H1 (cell line): ENCODE results near the gene C2orf78. TPM values are rescaled to one million over a fixed set of nuclear protein-coding genes. Genes with fewer than 3 reads are reported as not detected.

Experiments used
- CTCF ChIA-PET: fragments of 300-600 bp; sonication (Branson Sonifier 250); formaldehyde crosslinking; loops from one replicate; lab custom pipeline; 2021; ENCODE audit not compliant: partially characterized antibody; lab: Charles Lee
- POLR2A ChIA-PET: fragments of 300-600 bp; sonication (Branson Sonifier 250); formaldehyde crosslinking; loops from one replicate; lab custom pipeline; 2021; ENCODE audit warnings: inconsistent platforms; ENCODE audit not compliant: partially characterized antibody; lab: Charles Lee
- DNase-seq, 2 experiments: peaks; one replicate each; pipeline versions ENCODE4 v3.0.0 to v3.0.0-alpha.2; 2010 to 2022; ENCODE audit warnings: low spot score in 2 of 2, low read depth in 1 of 2, mixed read lengths in 1 of 2
- FAIRE-seq: peaks from 2 replicates; lab custom pipeline; 2011; peaks lifted over from hg19 to GRCh38; lab: Jason Lieb, UNC
- H2AFZ ChIP-seq: 2 replicates; pipeline ENCODE4 v1.8.1; 2012; ENCODE audit warnings: low read length, inconsistent platforms
- H2AK5ac ChIP-seq: 2 replicates; pipeline ENCODE4 v1.6.1; 2013; ENCODE audit warnings: low read depth, low read length
- H2BK120ac ChIP-seq: replicated peaks from 2 replicates; pipeline ENCODE3; 2013; ENCODE audit warnings: low read depth, low read length, inconsistent platforms
- H2BK12ac ChIP-seq: 2 replicates; pipeline ENCODE4 v1.6.1; 2013; ENCODE audit warnings: low read depth, low read length
- H2BK15ac ChIP-seq: 2 replicates; pipeline ENCODE4 v1.6.1; 2013; ENCODE audit warnings: low read length
- H2BK20ac ChIP-seq: 2 replicates; pipeline ENCODE4 v1.6.1; 2013; ENCODE audit warnings: low read length
- H2BK5ac ChIP-seq: 2 replicates; pipeline ENCODE4 v1.6.1; 2013; ENCODE audit warnings: low read depth, low read length
- H3K14ac ChIP-seq: 2 replicates; pipeline ENCODE4 v1.6.1; 2013; ENCODE audit warnings: inconsistent platforms; ENCODE audit not compliant: insufficient read length
- H3K18ac ChIP-seq: 2 replicates; pipeline ENCODE4 v1.6.1; 2013; ENCODE audit warnings: low read length; ENCODE audit errors: extremely low read depth
- H3K23ac ChIP-seq: 2 replicates; pipeline ENCODE4 v1.6.1; 2013; ENCODE audit warnings: inconsistent platforms; ENCODE audit not compliant: insufficient read length
- H3K23me2 ChIP-seq: 2 replicates; pipeline ENCODE4 v1.6.1; 2013; ENCODE audit warnings: low read depth, low read length
- H3K27ac ChIP-seq: 2 replicates; pipeline ENCODE4 v1.6.1; 2011; ENCODE audit warnings: low read depth, low read length, inconsistent platforms
- H3K27me3 ChIP-seq, 4 experiments: replicated peaks in 1 of 4; 1 replicate in 1 of 4; 2 replicates in 3 of 4; pipeline versions ENCODE4 v1.6.1 to v1.8.1; 2011 to 2013; ENCODE audit warnings: low read length in 3 of 4, mild to moderate bottlenecking in 3 of 4, inconsistent platforms in 2 of 4, mixed read lengths in 2 of 4, moderate library complexity in 1 of 4; ENCODE audit not compliant: control insufficient read depth in 3 of 4, insufficient read depth in 3 of 4; ENCODE audit errors: extremely low read depth in 1 of 4
- H3K36me3 ChIP-seq, 4 experiments: 2 replicates each; pipeline versions ENCODE4 v1.6.1 to v1.8.1; 2011 to 2013; ENCODE audit warnings: mild to moderate bottlenecking in 4 of 4, low read length in 3 of 4, moderate library complexity in 2 of 4, control low read depth in 1 of 4, inconsistent platforms in 1 of 4; ENCODE audit not compliant: insufficient read depth in 4 of 4, control insufficient read depth in 2 of 4
- H3K4ac ChIP-seq: replicated peaks from 2 replicates; pipeline ENCODE3; 2013; ENCODE audit warnings: low read length, low read depth, mixed read lengths, inconsistent platforms; ENCODE audit not compliant: insufficient read length
- H3K4me1 ChIP-seq, 4 experiments: replicated peaks in 1 of 4; 1 replicate in 1 of 4; 2 replicates in 3 of 4; pipeline versions ENCODE4 v1.6.1 to v1.8.1; 2011 to 2013; ENCODE audit warnings: low read length in 3 of 4, inconsistent platforms in 2 of 4, mixed read lengths in 1 of 4; ENCODE audit not compliant: insufficient read depth in 4 of 4, control insufficient read depth in 3 of 4
- H3K4me2 ChIP-seq, 2 experiments: 2 replicates each; pipeline versions ENCODE4 v1.6.1 to v1.8.1; 2011 to 2013; ENCODE audit warnings: low read depth in 2 of 2, low read length in 2 of 2, control low read depth in 1 of 2, inconsistent platforms in 1 of 2, mild to moderate bottlenecking in 1 of 2; ENCODE audit not compliant: insufficient read depth in 1 of 2
- H3K4me3 ChIP-seq, 4 experiments: fragments of 200-600, 300-600 bp in 1 of 4; sonication (generic), shearing (Covaris generic), sonication (Bioruptor Twin) in 1 of 4; 2 replicates each; pipeline versions ENCODE4 v1.5.1 to v1.8.1; 2011 to 2016; ENCODE audit warnings: low read length in 4 of 4, low read depth in 3 of 4, control low read depth in 2 of 4, inconsistent platforms in 2 of 4, mild to moderate bottlenecking in 2 of 4, mixed read lengths in 1 of 4, moderate library complexity in 1 of 4; ENCODE audit not compliant: insufficient read depth in 2 of 4; ENCODE audit errors: extremely low read depth in 1 of 4
- H3K56ac ChIP-seq: replicated peaks from 2 replicates; pipeline ENCODE3; 2013; ENCODE audit warnings: low read depth, mild to moderate bottlenecking, mixed read lengths, low read length, inconsistent platforms; ENCODE audit not compliant: insufficient read length
- H3K79me1 ChIP-seq: 2 replicates; pipeline ENCODE4 v1.6.1; 2013; ENCODE audit warnings: low read depth, low read length, control low read depth
- H3K79me2 ChIP-seq, 2 experiments: 2 replicates each; pipeline versions ENCODE4 v1.6.1 to v1.8.1; 2012 to 2013; ENCODE audit warnings: low read length in 2 of 2, mild to moderate bottlenecking in 2 of 2, inconsistent platforms in 1 of 2; ENCODE audit not compliant: insufficient read depth in 2 of 2, control insufficient read depth in 1 of 2
- H3K9ac ChIP-seq, 4 experiments: replicated peaks in 1 of 4; 1 replicate in 1 of 4; 2 replicates in 3 of 4; pipeline versions ENCODE4 v1.6.1 to v1.8.1; 2011 to 2013; ENCODE audit warnings: low read depth in 3 of 4, low read length in 3 of 4, control low read depth in 2 of 4, mild to moderate bottlenecking in 2 of 4, moderate library complexity in 2 of 4, inconsistent platforms in 1 of 4; ENCODE audit errors: extremely low read depth in 1 of 4
- H3K9me3 ChIP-seq, 2 experiments: 2 replicates each; pipeline versions ENCODE4 v1.6.1 to v1.8.1; 2012 to 2013; ENCODE audit warnings: mild to moderate bottlenecking in 2 of 2, moderate library complexity in 2 of 2, control low read depth in 1 of 2, inconsistent platforms in 1 of 2, low read depth in 1 of 2, low read length in 1 of 2, mixed read lengths in 1 of 2; ENCODE audit not compliant: insufficient read depth in 2 of 2
- H4K20me1 ChIP-seq, 2 experiments: replicated peaks in 1 of 2; 2 replicates each; pipeline versions ENCODE3 to v1.8.1; 2011 to 2013; ENCODE audit warnings: inconsistent platforms in 2 of 2, low read length in 2 of 2, mild to moderate bottlenecking in 1 of 2; ENCODE audit not compliant: insufficient read depth in 2 of 2, control insufficient read depth in 1 of 2
- H4K5ac ChIP-seq: 2 replicates; pipeline ENCODE4 v1.6.1; 2013; ENCODE audit warnings: low read length, low read depth, mixed read lengths, inconsistent platforms; ENCODE audit not compliant: insufficient read length
- H4K8ac ChIP-seq: 2 replicates; pipeline ENCODE4 v1.8.0; 2013; ENCODE audit warnings: mild to moderate bottlenecking, moderate library complexity, low read length, inconsistent platforms; ENCODE audit not compliant: insufficient read depth; ENCODE audit errors: extremely low read depth
- H4K91ac ChIP-seq: replicated peaks from 2 replicates; pipeline ENCODE3; 2013; ENCODE audit warnings: low read length, mixed read lengths, inconsistent platforms; ENCODE audit not compliant: insufficient read length
- CREB1 ChIP-seq: IDR thresholded peaks from 2 replicates; pipeline ENCODE4 v1.6.1; 2012; ENCODE audit warnings: inconsistent platforms
- EP300 ChIP-seq, 2 experiments: IDR thresholded peaks; 1 replicate in 1 of 2; 2 replicates in 1 of 2; pipeline ENCODE4 v1.6.1; 2011 to 2012; ENCODE audit warnings: low read depth in 2 of 2, low read length in 2 of 2, mild to moderate bottlenecking in 2 of 2, borderline replicate concordance in 1 of 2, inconsistent platforms in 1 of 2, moderate library complexity in 1 of 2
- RAD21 ChIP-seq, 2 experiments: IDR thresholded peaks in 1 of 2; conservative IDR thresholded peaks in 1 of 2; 2 replicates each; pipeline ENCODE4 v1.6.1; 2011; ENCODE audit warnings: low read depth in 2 of 2, low read length in 2 of 2, improper control_type of control experiment in 1 of 2, inconsistent platforms in 1 of 2, mild to moderate bottlenecking in 1 of 2, moderate library complexity in 1 of 2
- SIRT6 ChIP-seq: IDR thresholded peaks from one replicate; pipeline ENCODE4 v1.7.1; 2012; ENCODE audit warnings: low read length, inconsistent platforms
- WGBS, 2 experiments: shearing (Covaris generic) in 1 of 2; methylation state at CpG; one replicate each; pipeline versions ENCODE4 v1.1.6 to v1.1.7; 2013 to 2015; ENCODE audit warnings: low lambda C conversion rate in 2 of 2, mixed read lengths in 2 of 2, inconsistent platforms in 1 of 2, low coverage in 1 of 2, missing lambda C conversion rate in 1 of 2; ENCODE audit not compliant: insufficient replicate concordance in 2 of 2, insufficient coverage in 1 of 2, insufficient read length in 1 of 2; ENCODE audit errors: extremely low coverage in 1 of 2, missing lambda C conversion rate in 1 of 2; 5-methylcytosine and 5-hydroxymethylcytosine counted together
- polyA plus RNA-seq, 7 experiments: library from polyadenylated mRNA; depleted of rRNA in 3 of 7; stranded (reverse) in 5 of 7; unstranded in 2 of 7; fragments of >200 nt in 5 of 7; fragments of 200-250 nt in 2 of 7; gene quantifications; 1 replicate in 5 of 7; 2 replicates in 1 of 7; 4 replicates in 1 of 7; pipeline versions ENCODE4 v1.2.1 to v1.2.3, GENCODE V29; 2011 to 2013; ENCODE audit warnings: missing spikeins in 2 of 7, mixed read lengths in 2 of 7
- total RNA-seq: library from RNA; stranded (reverse); fragmentation: NEBNext Ultra II Directional; extraction: Animal tissue kit (Norgen Biotek cat#: 25700); gene quantifications from 2 replicates; pipeline ENCODE4 v1.2.1, GENCODE V29; 2021
- TF ChIP-seq, protein P1 (sequence below): IDR thresholded peaks from 2 replicates; pipeline ENCODE4 v1.6.1; 2012; ENCODE audit warnings: inconsistent platforms
- TF ChIP-seq, protein P2 (sequence below), 3 experiments: IDR thresholded peaks; 1 replicate in 2 of 3; 2 replicates in 1 of 3; pipeline versions ENCODE4 v1.5.1 to v1.6.1; 2011; ENCODE audit warnings: low read length in 3 of 3, mild to moderate bottlenecking in 3 of 3, inconsistent platforms in 2 of 3, low read depth in 1 of 3, moderate library complexity in 1 of 3; ENCODE audit not compliant: insufficient read depth in 1 of 3; ENCODE audit errors: control extremely low read depth in 1 of 3
- TF ChIP-seq, protein P3 (sequence below): IDR thresholded peaks from 2 replicates; pipeline ENCODE4 v1.6.1; 2011; ENCODE audit warnings: low read length, improper control_type of control experiment

C2orf78 gene
- total and polyA plus RNA-seq, 2 of the 8 experiments (the other 6 are each of a cell fraction or from before 2014, with no cell fraction given): 0.39 to 0.89 TPM

DNA sequence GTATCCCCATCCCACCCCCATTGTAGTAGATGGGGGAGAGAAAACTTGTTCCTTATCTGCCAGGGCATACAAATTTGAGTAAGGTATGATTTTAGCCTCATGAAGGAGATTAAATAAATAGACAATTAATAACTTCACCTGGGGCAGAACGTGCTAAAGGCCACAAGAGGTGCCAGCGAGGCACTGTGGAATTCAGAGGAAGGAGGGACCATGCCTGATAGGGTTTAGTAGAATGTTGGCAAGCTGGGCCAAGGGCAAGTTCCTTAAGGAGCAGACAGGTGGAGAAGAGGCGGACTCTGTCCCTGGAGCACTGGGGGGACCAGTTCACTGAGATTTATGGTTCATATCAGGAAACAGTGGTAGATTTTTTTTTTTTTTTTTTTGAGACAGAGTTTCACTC, 67.3 kb downstream of the C2orf78 start:
- ChIA-PET CTCF (interaction anchor here (0.6 to 1.7 kb wide), 9 partner anchors 10 to 705 kb away, joined by 3 to 4 read pairs (median 3); no protein-coding TSS in a partner anchor), POLR2A (interaction anchor here (1.3 kb wide), 1 partner anchor 10 kb away, joined by 3 read pairs; no protein-coding TSS in a partner anchor)

More for the DNA sequence above, 67.3 kb downstream of the C2orf78 start:
- H2AFZ ChIP-seq: no peak overlapping the region
- H2BK20ac ChIP-seq: no peak overlapping the region
- TF ChIP-seq RAD21 (IDR thresholded peaks at IDR 0.05 in 1 of 2, conservative IDR thresholded peaks at IDR 0.05 in 1 of 2; ENCODE audit: low read depth in 2 of 2, low read length in 2 of 2) (peak; percentile 46 to 48), CREB1 (no peak), SIRT6 (no peak), EP300 (IDR thresholded peaks at IDR 0.05; ENCODE audit: borderline replicate concordance in 1 of 2, low read depth in 2 of 2, low read length in 2 of 2) (no peak)
- TF ChIP-seq, protein P1, sequence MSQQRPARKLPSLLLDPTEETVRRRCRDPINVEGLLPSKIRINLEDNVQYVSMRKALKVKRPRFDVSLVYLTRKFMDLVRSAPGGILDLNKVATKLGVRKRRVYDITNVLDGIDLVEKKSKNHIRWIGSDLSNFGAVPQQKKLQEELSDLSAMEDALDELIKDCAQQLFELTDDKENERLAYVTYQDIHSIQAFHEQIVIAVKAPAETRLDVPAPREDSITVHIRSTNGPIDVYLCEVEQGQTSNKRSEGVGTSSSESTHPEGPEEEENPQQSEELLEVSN: no peak
- TF ChIP-seq, protein P2, sequence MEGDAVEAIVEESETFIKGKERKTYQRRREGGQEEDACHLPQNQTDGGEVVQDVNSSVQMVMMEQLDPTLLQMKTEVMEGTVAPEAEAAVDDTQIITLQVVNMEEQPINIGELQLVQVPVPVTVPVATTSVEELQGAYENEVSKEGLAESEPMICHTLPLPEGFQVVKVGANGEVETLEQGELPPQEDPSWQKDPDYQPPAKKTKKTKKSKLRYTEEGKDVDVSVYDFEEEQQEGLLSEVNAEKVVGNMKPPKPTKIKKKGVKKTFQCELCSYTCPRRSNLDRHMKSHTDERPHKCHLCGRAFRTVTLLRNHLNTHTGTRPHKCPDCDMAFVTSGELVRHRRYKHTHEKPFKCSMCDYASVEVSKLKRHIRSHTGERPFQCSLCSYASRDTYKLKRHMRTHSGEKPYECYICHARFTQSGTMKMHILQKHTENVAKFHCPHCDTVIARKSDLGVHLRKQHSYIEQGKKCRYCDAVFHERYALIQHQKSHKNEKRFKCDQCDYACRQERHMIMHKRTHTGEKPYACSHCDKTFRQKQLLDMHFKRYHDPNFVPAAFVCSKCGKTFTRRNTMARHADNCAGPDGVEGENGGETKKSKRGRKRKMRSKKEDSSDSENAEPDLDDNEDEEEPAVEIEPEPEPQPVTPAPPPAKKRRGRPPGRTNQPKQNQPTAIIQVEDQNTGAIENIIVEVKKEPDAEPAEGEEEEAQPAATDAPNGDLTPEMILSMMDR (IDR thresholded peaks at IDR 0.05; ENCODE audit: control extremely low read depth in 1 of 3, insufficient read depth in 1 of 3, low read depth in 1 of 3, low read length in 3 of 3): peak; percentile 49 to 56 (median 53)
- TF ChIP-seq, protein P3, sequence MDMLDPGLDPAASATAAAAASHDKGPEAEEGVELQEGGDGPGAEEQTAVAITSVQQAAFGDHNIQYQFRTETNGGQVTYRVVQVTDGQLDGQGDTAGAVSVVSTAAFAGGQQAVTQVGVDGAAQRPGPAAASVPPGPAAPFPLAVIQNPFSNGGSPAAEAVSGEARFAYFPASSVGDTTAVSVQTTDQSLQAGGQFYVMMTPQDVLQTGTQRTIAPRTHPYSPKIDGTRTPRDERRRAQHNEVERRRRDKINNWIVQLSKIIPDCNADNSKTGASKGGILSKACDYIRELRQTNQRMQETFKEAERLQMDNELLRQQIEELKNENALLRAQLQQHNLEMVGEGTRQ: no peak
- H4K91ac ChIP-seq: no peak overlapping the region
- no peaks in the 10 kb centered on the region for H3K79me1 ChIP-seq
- H3K4ac ChIP-seq: no peak overlapping the region
- no peak overlapping the region for H3K27ac ChIP-seq
- H4K8ac ChIP-seq: no peak overlapping the region
- no peaks in the 10 kb centered on the region for H3K27me3 ChIP-seq
- no peak overlapping the region for H4K5ac ChIP-seq
- H2BK15ac ChIP-seq: no peak overlapping the region
- H3K4me1 ChIP-seq: no peaks in the 10 kb centered on the region
- WGBS, 2 experiments: 86% methylated on average over 3 of the region's 3 CpGs; no CpG with 5 or more reads in 1 of the 2 experiments
- no peak for DNase-seq
- H3K79me2 ChIP-seq: no peaks in the 10 kb centered on the region
- no peak overlapping the region for H3K56ac ChIP-seq
- no peak overlapping the region for H3K4me3 ChIP-seq
- no peak overlapping the region for H3K23ac ChIP-seq
- H3K9me3 ChIP-seq: no peaks in the 10 kb centered on the region
- H3K23me2 ChIP-seq: no peaks in the 10 kb centered on the region; the same call in 1 of the 2 replicates
- FAIRE-seq: no peak
- H3K36me3 ChIP-seq: peaks cover 14 to 78% (median 54%) of the 10 kb centered on the region in 4 experiments
- no peak overlapping the region for H2BK120ac ChIP-seq
- no peak overlapping the region for H3K9ac ChIP-seq
- no peak overlapping the region for H3K14ac ChIP-seq
- no peak overlapping the region for H3K18ac ChIP-seq
- no peak overlapping the region for H2BK12ac ChIP-seq
- H4K20me1 ChIP-seq: peaks cover 0 to 2% of the 10 kb centered on the region in 2 experiments
- no peak overlapping the region for H2AK5ac ChIP-seq
- H2BK5ac ChIP-seq: no peak overlapping the region
- no peak overlapping the region for H3K4me2 ChIP-seq
